ENCODE data around the gene RAP1GAP2. TPM values are rescaled to one million over a fixed set of nuclear protein-coding genes. Genes with fewer than 3 reads are reported as not detected.

RAP1GAP2 gene
- total and polyA plus RNA-seq, 2 of the 8 experiments (the other 6 are each of a cell fraction or from before 2014, with no cell fraction given) = 24.0 to 63.8 TPM

- no peak overlapping the region for H4K5ac ChIP-seq (ENCODE audit: insufficient read length, low read depth, low read length)
- 0 out of 2 replicates have a peak overlapping the region, but pooled peaks have one; percentile 26 for H2BK5ac ChIP-seq (ENCODE audit: low read depth, low read length)
- H2BK20ac ChIP-seq (ENCODE audit: low read length) = no peak overlapping the region
- TF ChIP-seq TAF1 (IDR thresholded peaks at IDR 0.05; ENCODE audit: low read depth, low read length) (no peak), USF2 (IDR thresholded peaks at IDR 0.05; ENCODE audit: low read length) (0 out of 2 replicates have a peak, but pooled peaks have one; percentile 34)
- ChIA-PET CTCF (ENCODE audit: partially characterized antibody) (interaction anchor here (1.4 to 2.4 kb wide), 4 partner anchors 9 to 74 kb away, joined by 3 to 12 read pairs (median 6); no protein-coding TSS in a partner anchor), POLR2A (ENCODE audit: partially characterized antibody) (interaction anchor here (2.2 kb wide), 1 partner anchor 9 kb away, joined by 6 read pairs; no protein-coding TSS in a partner anchor)
- H3K23ac ChIP-seq (ENCODE audit: insufficient read length) = no peak overlapping the region
- H3K27ac ChIP-seq (ENCODE audit: low read depth, low read length) = no peak overlapping the region
- H3K23me2 ChIP-seq (ENCODE audit: low read depth, low read length) = no peaks in the 10 kb centered on the region; the same call in 1 of the 2 replicates
- no peak overlapping the region for H3K4me2 ChIP-seq (ENCODE audit: insufficient read depth in 1 of 2, low read depth in 2 of 2, low read length in 2 of 2)
- no peak overlapping the region for H2BK15ac ChIP-seq (ENCODE audit: low read length)
- H3K56ac ChIP-seq (replicated peaks; ENCODE audit: insufficient read length, low read depth, low read length) = no peak overlapping the region
- FAIRE-seq (no peak), DNase-seq (ENCODE audit: low read depth in 1 of 2, low spot score in 2 of 2) (no peak)
- peaks cover 0 to 25% of the 10 kb centered on the region in 2 experiments; a peak in 1 of 4 replicates for H3K79me2 ChIP-seq (ENCODE audit: control insufficient read depth in 1 of 2, insufficient read depth in 2 of 2, low read length in 2 of 2)
- no peak overlapping the region for H2AK5ac ChIP-seq (ENCODE audit: low read depth, low read length)
- no peak overlapping the region for H4K91ac ChIP-seq (replicated peaks; ENCODE audit: insufficient read length, low read length)
- H3K4me1 ChIP-seq (replicated peaks in 1 of 4; ENCODE audit: control insufficient read depth in 3 of 4, insufficient read depth in 4 of 4, low read length in 3 of 4) = peaks cover 0 to 19% (median 10%) of the 10 kb centered on the region in 4 experiments; a peak in 6 of 7 replicates
- no peak overlapping the region for H4K8ac ChIP-seq (ENCODE audit: extremely low read depth, insufficient read depth, low read length)
- H2BK12ac ChIP-seq (ENCODE audit: low read depth, low read length) = no peak overlapping the region
- peaks cover 0 to 12% (median 3%) of the 10 kb centered on the region in 4 experiments; a peak in 4 of 8 replicates for H3K36me3 ChIP-seq (ENCODE audit: control insufficient read depth in 2 of 4, insufficient read depth in 4 of 4, low read length in 3 of 4)
- WGBS, 2 experiments (ENCODE audit: extremely low coverage in 1 of 2, insufficient coverage in 1 of 2, insufficient read length in 1 of 2, insufficient replicate concordance in 2 of 2, low coverage in 1 of 2, low lambda C conversion rate in 2 of 2, missing lambda C conversion rate in 1 of 2) = 86% methylated on average over 6 of the region's 6 CpGs; no CpG with 5 or more reads in 1 of the 2 experiments
- no peak overlapping the region for H3K4ac ChIP-seq (replicated peaks; ENCODE audit: insufficient read length, low read depth, low read length)
- H3K27me3 ChIP-seq (replicated peaks in 1 of 4; ENCODE audit: control insufficient read depth in 3 of 4, extremely low read depth in 1 of 4, insufficient read depth in 3 of 4, low read length in 3 of 4) = no peaks in the 10 kb centered on the region
- no peak overlapping the region for H2BK120ac ChIP-seq (replicated peaks; ENCODE audit: low read depth, low read length)
- H3K9me3 ChIP-seq (ENCODE audit: insufficient read depth in 2 of 2, low read depth in 1 of 2, low read length in 1 of 2) = peaks cover 0 to 3% of the 10 kb centered on the region in 2 experiments; a peak in 2 of 4 replicates
- peaks cover 9 to 31% of the 10 kb centered on the region in 2 experiments for H4K20me1 ChIP-seq (replicated peaks in 1 of 2; ENCODE audit: control insufficient read depth in 1 of 2, insufficient read depth in 2 of 2, low read length in 2 of 2)
- H3K79me1 ChIP-seq (ENCODE audit: low read depth, low read length) = peaks cover 14% of the 10 kb centered on the region
- no peak overlapping the region for H3K18ac ChIP-seq (ENCODE audit: extremely low read depth, low read length)
- no peak overlapping the region for H2AFZ ChIP-seq (ENCODE audit: low read length)
- H3K14ac ChIP-seq (ENCODE audit: insufficient read length) = no peak overlapping the region
- no peak overlapping the region for H3K9ac ChIP-seq (replicated peaks in 1 of 4; ENCODE audit: extremely low read depth in 1 of 4, low read depth in 3 of 4, low read length in 3 of 4)
- no peak overlapping the region for H3K4me3 ChIP-seq (ENCODE audit: extremely low read depth in 1 of 4, insufficient read depth in 2 of 4, low read depth in 3 of 4, low read length in 4 of 4)
Observed at GRCh38 chr17:2906901-2907300, 110.7 kb downstream of the RAP1GAP2 start.
